GM18508 (cell line): ENCODE data around the gene CCDC47.
A peak's percentile ranks its signal among the peaks of the same experiment; 100 is the strongest.
"Not testable (repeated sequence)": the region's sequence is repeated elsewhere in the genome, so short reads cannot be mapped to it uniquely, and the experiment has no call there.

ENCODE experiments used
- ATAC-seq: cut with Tn5 transposase; IDR thresholded peaks from one replicate; pipeline ENCODE4 v1.9.1; 2021; ENCODE audit warnings: moderate number of reproducible peaks; ENCODE audit not compliant: insufficient read depth, unreplicated experiment

CCDC47 gene

GRCh38 chr17:63773272-63774140 is at the start of gene CCDC47:
Gene CCDC47 (minus strand): TSS chr17:63773597. CDS start chr17:63766175, 7,422 bp downstream.
- ATAC-seq, result peak; percentile 84

DNA sequence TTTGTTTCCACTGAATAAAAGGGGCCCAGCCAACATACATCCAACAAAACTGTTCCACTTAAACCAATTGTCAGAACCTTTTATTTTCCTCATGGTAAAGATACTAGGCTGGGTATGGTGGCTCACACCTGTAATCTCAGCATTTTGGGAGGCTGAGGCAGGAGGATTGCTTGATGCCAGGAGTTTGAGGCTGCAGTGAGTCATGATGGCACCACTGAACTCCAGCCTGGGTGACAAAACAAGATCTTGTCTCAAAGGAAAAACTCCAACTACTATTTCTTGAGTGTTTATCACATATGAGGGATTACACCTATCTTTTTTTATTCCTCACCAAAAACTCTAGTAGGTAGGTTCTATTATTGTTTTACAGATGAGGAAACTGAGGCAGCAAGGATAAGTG is 49.1 kb upstream of the CCDC47 start:
- no peak for ATAC-seq

DNA sequence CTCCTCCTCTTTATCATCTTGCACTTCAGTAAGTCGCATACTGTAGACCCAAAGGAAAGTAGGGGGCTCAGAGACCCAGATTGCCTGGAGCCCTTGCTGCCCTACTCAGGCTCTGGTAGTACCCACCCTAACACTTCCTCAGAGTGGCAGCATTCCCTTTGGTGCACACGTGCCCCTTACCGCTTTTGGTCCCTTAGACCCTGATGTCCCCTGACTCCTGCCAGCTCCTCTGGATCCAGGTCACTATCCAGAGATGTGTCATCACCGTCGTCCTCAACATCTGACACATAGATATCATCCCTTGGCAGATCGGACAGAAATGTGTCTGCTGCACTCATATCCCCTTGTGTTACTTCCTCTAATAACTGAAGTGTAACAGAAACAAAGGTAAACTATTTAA is 48.4 kb upstream of the CCDC47 start:
- no peak for ATAC-seq

DNA sequence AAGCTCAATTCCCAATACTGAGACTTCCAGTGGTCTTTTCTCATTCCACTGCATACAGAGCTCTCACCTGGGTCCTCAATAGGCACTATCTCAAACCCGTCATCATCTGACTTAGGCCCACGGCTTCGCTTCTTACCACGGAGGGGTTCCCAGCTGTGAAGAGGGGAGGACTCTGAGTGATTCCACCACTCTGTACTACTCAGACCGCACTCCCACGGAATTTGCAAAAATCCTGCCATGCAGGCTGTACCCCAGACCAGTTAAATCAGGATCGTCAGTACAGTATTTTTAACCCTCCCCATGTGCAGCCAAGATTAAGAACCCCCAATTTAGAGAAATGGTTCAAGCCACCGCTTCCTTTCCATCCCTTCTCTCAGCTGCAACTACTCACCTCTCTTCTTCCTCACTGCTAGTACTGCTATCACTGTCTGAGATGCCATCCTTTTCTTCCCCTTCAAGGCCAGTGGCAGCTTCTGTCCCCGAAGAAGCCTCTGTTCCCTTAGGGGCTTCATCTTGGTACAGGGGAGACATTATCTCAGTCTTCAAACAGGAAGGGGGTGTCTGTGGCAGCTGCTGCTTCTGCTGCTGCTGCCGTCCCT is 47.7 kb upstream of the CCDC47 start:
- no peak for ATAC-seq

GRCh38 chr17:63819585-63820537 is 46.5 kb upstream of the CCDC47 start:
- ATAC-seq, result no peak

- no peak for ATAC-seq
Observed at GRCh38 chr17:63819131-63819530, 45.7 kb upstream of the CCDC47 start.

GRCh38 chr17:63817736-63818385 is 44.5 kb upstream of the CCDC47 start:
- ATAC-seq, result no peak

DNA sequence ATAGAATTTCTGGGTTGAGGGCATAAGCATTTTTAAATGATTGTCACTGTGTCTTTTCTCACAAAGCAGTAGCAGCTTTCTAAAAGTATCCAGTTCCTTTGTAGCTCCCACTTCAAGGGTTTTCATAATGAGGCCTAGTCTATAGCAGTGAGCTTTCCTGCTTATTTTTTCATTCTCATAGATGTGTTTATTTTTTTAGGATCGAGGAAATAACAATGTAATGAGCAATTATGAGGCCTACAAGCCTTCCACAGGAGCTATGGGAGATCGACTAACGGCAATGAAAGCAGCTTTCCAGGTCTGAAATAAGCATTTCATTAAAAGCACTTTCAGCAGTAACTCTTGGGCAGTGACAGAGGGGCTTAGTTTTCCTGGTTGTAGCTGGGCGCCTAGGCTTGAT is 43.3 kb upstream of the CCDC47 start:
- no peak for ATAC-seq

- ATAC-seq, result no peak
Observed at GRCh38 chr17:63816123-63816522, 42.7 kb upstream of the CCDC47 start.

- no peak for ATAC-seq
Observed at GRCh38 chr17:63809970-63810369, 36.6 kb upstream of the CCDC47 start.

DNA sequence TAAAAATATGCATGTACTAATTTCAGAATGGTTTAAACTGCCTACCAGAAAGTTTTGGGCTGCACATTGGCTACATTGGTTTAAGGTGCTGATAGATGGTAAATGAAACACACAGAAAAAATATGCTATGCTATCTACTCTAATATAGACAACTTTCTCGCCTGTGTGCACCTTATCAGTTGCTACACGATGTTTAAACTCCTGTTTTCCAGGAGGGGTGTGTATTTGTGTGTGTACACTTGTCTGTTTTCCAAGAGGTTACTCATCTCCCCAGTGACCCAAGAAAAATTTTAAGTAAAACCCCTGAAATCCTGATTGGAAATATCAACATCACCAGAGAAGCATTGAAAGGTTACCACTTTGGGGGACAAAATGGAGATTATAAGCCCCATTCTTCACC is 32.2 kb upstream of the CCDC47 start:
- ATAC-seq, result no peak

- no peak for ATAC-seq
Observed at GRCh38 chr17:63804328-63804727, 30.9 kb upstream of the CCDC47 start.

DNA sequence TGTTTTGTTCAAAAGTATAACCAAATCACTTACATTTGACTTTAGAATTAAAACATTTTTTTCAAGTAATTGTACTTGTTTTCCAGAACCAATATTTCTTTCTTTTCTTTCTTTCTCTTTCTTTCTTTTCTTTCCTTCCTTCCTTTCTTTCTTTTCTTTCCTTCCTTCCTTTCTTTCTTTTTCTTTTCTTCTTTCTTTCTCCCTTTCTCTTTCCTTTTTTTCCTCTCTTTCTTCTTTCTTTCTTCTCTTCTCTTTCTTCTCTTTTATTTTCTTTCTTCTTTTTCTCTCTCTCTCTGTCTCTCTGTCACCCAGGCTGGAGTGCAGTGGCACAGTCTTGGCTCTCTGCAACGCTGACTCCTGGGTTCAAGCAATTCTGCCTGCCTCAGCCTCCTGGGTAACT is 27.4 kb upstream of the CCDC47 start:
- no peak for ATAC-seq

- ATAC-seq, result no peak
Observed at GRCh38 chr17:63798572-63799106, 25.2 kb upstream of the CCDC47 start.

DNA sequence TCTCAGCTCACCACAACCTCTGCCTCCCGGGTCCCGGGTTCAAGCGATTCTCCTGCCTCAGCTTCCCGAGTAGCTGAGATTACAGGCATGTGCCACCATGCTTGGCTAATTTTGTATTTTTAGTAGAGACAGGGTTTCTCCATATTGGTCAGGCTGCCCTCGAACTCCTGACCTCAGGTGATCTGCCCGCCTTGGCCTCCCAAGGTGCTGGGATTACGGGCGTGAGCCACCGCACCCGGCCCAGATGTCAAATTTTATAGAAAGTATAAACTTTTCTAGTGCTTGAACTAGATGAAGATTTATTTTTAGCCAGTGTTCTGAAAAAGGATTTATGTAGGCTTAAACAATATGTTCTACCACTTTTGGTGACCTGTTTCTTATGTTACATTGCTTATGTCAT is 23.0 kb upstream of the CCDC47 start:
- ATAC-seq, result not testable (repeated sequence)

GRCh38 chr17:63792055-63792729 is 18.8 kb upstream of the CCDC47 start:
- ATAC-seq, result no peak

- ATAC-seq, result no peak
Observed at GRCh38 chr17:63790057-63790456, 16.7 kb upstream of the CCDC47 start.

- no peak for ATAC-seq
Observed at GRCh38 chr17:63786971-63787711, 13.7 kb upstream of the CCDC47 start.

GRCh38 chr17:63786117-63786516 is 12.7 kb upstream of the CCDC47 start:
- no peak for ATAC-seq
